ENCODE measurements around the gene NUDT21.

Gene NUDT21

DNA sequence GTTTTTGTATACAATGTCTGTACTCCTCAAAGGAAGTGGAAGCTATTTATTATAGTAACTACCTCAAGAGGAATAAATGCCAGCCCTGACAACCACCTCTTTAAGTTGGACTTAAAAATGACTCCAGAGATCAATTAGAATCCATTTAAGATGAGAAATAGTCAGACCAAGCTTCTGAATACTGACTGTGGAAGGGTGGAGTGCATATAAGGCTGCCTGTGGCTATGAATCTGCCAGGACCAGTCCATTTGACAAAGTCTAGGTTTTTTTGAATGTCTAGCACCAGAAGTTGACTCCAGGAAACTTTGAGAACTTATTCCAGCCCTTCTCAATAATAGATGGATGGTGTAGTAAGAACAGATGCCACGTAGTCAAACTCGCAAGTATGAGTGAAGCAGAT is 15.2 kb upstream of the NUDT21 start:
- no peak for DNase-seq (ENCODE audit: extremely low spot score)
- TF ChIP-seq SUZ12 (IDR thresholded peaks at IDR 0.05): no peak
- no peak for TF ChIP-seq CTBP1 (IDR thresholded peaks at IDR 0.05; ENCODE audit: borderline replicate concordance)
- TF ChIP-seq L3MBTL2 (conservative IDR thresholded peaks at IDR 0.05): no peak
- no peak for TF ChIP-seq FOXA1 (IDR thresholded peaks at IDR 0.05)
- TF ChIP-seq BHLHE40 (IDR thresholded peaks at IDR 0.05; ENCODE audit: borderline replicate concordance): no peak
- no peak for TF ChIP-seq TARDBP (IDR thresholded peaks at IDR 0.05)
- TF ChIP-seq ZNF384 (IDR thresholded peaks at IDR 0.05): no peak
- no peak for TF ChIP-seq SP1 (IDR thresholded peaks at IDR 0.05)
- no peak for TF ChIP-seq ARNT (IDR thresholded peaks at IDR 0.05)
- TF ChIP-seq LEF1 (IDR thresholded peaks at IDR 0.05; ENCODE audit: borderline replicate concordance): no peak
- no peak for TF ChIP-seq FOXM1 (IDR thresholded peaks at IDR 0.05; ENCODE audit: borderline replicate concordance)
- TF ChIP-seq, protein P1, sequence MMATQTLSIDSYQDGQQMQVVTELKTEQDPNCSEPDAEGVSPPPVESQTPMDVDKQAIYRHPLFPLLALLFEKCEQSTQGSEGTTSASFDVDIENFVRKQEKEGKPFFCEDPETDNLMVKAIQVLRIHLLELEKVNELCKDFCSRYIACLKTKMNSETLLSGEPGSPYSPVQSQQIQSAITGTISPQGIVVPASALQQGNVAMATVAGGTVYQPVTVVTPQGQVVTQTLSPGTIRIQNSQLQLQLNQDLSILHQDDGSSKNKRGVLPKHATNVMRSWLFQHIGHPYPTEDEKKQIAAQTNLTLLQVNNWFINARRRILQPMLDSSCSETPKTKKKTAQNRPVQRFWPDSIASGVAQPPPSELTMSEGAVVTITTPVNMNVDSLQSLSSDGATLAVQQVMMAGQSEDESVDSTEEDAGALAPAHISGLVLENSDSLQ (IDR thresholded peaks at IDR 0.05): no peak
- TF ChIP-seq ELF4 (IDR thresholded peaks at IDR 0.05): no peak
- no peak for TF ChIP-seq NFRKB (IDR thresholded peaks at IDR 0.05)
- no peak for TF ChIP-seq HDGF (IDR thresholded peaks at IDR 0.05; ENCODE audit: borderline replicate concordance)
- no peak for TF ChIP-seq FOXK2 (IDR thresholded peaks at IDR 0.05)
- ChIA-PET CTCF (no interaction called here), POLR2A (interaction anchor here (1.4 kb wide), 1 partner anchor 15 kb away, joined by 8 read pairs; the partner anchor contains the start of genes NUDT21 and OGFOD1)

DNA sequence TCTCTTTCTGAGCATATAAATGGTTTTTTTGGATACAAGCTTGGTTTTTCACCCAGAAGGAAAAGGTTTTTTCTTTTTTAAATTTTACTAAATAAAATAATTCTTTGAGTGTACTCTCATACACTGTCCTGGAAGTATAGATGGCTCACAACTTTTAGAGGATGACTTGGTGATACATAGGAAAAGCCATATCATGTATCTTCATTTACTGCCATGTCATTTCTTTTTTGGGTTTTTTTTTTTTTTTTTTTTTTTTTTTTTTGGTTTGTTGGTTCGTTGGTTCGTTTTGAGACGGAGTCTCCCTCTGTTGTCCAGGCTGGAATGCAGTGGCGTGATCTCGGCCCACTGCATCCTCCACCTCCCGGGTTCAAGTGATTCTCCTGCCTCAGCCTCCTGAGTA is 12.0 kb upstream of the NUDT21 start:
- TF ChIP-seq ELF4 (IDR thresholded peaks at IDR 0.05) (no peak), HDGF (IDR thresholded peaks at IDR 0.05; ENCODE audit: borderline replicate concordance) (no peak), FOXA1 (IDR thresholded peaks at IDR 0.05) (no peak), ZNF384 (IDR thresholded peaks at IDR 0.05) (no peak), TARDBP (IDR thresholded peaks at IDR 0.05) (no peak), FOXK2 (IDR thresholded peaks at IDR 0.05) (no peak), FOXM1 (IDR thresholded peaks at IDR 0.05; ENCODE audit: borderline replicate concordance) (no peak), CTBP1 (IDR thresholded peaks at IDR 0.05; ENCODE audit: borderline replicate concordance) (no peak), NFRKB (IDR thresholded peaks at IDR 0.05) (no peak), SUZ12 (IDR thresholded peaks at IDR 0.05) (no peak), L3MBTL2 (conservative IDR thresholded peaks at IDR 0.05) (no peak), BHLHE40 (IDR thresholded peaks at IDR 0.05; ENCODE audit: borderline replicate concordance) (no peak)
- TF ChIP-seq, protein P1 (IDR thresholded peaks at IDR 0.05): no peak
- DNase-seq (ENCODE audit: extremely low spot score): no peak
- CTCF ChIA-PET: no interaction called here
- POLR2A ChIA-PET: no interaction called here

DNA sequence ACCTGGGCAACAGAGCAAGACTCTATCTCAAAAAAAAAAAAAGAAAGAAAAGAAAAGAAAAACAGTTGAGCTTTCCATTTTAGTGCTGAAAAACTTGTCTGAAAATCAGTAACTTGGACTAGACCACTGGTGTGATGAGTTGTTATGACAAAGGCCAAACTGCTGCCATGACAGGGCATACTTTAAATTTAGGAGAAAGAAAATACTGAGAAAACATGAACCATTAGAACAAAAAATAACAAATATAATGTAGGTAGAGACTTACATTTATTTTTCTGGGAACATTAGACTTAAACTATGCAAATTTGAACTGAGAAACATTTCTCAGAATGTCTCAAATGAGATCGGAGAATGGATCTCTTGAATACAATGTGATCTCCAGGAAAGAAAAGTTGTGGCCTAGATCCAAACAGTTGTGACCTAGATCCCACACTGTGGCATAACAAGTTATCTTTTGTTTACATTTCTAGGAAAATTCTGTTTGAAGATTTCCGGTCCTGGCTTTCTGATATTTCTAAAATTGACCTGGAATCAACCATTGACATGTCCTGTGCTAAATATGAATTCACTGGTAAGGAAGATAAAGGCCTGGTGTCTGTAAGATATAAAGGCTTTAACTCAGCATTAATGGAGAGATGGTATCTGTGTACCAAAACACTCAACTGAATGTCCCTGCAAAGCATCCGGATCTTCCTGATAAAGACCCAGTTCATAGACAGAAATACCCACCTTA is 11.1 kb upstream of the NUDT21 start:
- TF ChIP-seq L3MBTL2 (conservative IDR thresholded peaks at IDR 0.05) (no peak), SP1 (IDR thresholded peaks at IDR 0.05) (no peak), SUZ12 (IDR thresholded peaks at IDR 0.05) (no peak), ELF4 (IDR thresholded peaks at IDR 0.05) (no peak), BHLHE40 (IDR thresholded peaks at IDR 0.05; ENCODE audit: borderline replicate concordance) (no peak), ZNF384 (IDR thresholded peaks at IDR 0.05) (no peak), FOXK2 (IDR thresholded peaks at IDR 0.05) (no peak), HDGF (IDR thresholded peaks at IDR 0.05; ENCODE audit: borderline replicate concordance) (no peak)
- ChIA-PET CTCF (no interaction called here), POLR2A (no interaction called here)
- no peak for DNase-seq (ENCODE audit: extremely low spot score)

DNA sequence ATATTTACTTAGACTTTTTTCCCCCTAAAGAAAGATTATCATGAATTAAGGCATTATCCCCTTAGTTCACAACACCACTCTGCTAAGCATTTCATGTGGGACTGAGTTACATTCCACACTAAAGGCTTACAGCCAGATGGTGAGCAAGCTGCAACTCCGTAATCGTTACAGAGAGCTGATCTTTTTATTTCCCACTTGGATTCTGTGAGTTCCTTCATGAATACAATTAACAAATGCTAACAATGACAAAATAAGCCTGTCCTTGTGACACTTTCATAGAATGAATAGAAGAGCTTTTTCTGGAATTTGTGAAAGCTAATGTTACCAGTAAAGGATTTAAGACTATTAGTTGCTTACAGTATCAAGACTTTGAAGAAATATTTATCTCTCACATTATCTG is 9.0 kb upstream of the NUDT21 start:
- CTCF ChIA-PET: no interaction called here
- TF ChIP-seq TARDBP (IDR thresholded peaks at IDR 0.05) (no peak), ARNT (IDR thresholded peaks at IDR 0.05) (no peak), FOXM1 (IDR thresholded peaks at IDR 0.05; ENCODE audit: borderline replicate concordance) (no peak), ELF4 (IDR thresholded peaks at IDR 0.05) (no peak), LEF1 (IDR thresholded peaks at IDR 0.05; ENCODE audit: borderline replicate concordance) (no peak), FOXA1 (IDR thresholded peaks at IDR 0.05) (no peak), ZNF384 (IDR thresholded peaks at IDR 0.05) (no peak)
- DNase-seq (ENCODE audit: extremely low spot score): no peak
- POLR2A ChIA-PET: interaction anchor here (1.7 kb wide), 1 partner anchor 9 kb away, joined by 9 read pairs; the partner anchor contains the start of genes NUDT21 and OGFOD1

DNA sequence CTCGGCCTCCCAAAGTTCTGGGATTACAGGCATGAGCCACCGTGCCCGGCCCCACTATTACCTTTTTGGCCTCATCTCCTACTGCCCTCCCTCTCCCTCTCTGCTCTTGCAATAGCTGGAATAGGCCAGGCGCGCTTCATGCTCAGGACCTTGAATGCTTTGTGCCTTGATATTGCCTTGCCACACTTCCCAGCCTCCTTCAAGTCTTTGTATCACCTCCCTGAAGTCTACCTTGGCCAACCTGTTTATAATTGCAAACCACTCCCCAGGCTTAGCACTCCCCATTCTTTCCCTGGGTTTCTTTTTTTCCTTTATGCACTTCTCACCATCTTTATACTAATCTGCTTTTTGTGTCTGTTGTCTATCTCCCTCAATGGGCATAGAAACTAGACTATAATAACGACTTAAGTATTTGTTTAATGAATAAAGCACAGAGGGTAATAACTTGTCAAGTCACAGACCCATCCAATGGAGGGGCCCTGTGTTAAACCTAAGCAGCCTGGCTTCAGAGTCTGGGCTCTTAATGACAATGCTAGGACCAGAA is 6.9 kb upstream of the NUDT21 start:
- ChIA-PET CTCF (no interaction called here), POLR2A (no interaction called here)
- no peak for DNase-seq (ENCODE audit: extremely low spot score)
- TF ChIP-seq, protein P1 (IDR thresholded peaks at IDR 0.05): no peak
- no peak for TF ChIP-seq ELF4 (IDR thresholded peaks at IDR 0.05)
- TF ChIP-seq FOXA1 (IDR thresholded peaks at IDR 0.05): no peak
- no peak for TF ChIP-seq L3MBTL2 (conservative IDR thresholded peaks at IDR 0.05)
- TF ChIP-seq CTBP1 (IDR thresholded peaks at IDR 0.05; ENCODE audit: borderline replicate concordance): no peak
- TF ChIP-seq SP1 (IDR thresholded peaks at IDR 0.05): no peak
- no peak for TF ChIP-seq ARNT (IDR thresholded peaks at IDR 0.05)
- TF ChIP-seq ZNF384 (IDR thresholded peaks at IDR 0.05): no peak
- TF ChIP-seq FOXK2 (IDR thresholded peaks at IDR 0.05): no peak
- no peak for TF ChIP-seq HDGF (IDR thresholded peaks at IDR 0.05; ENCODE audit: borderline replicate concordance)
- no peak for TF ChIP-seq NFRKB (IDR thresholded peaks at IDR 0.05)
- TF ChIP-seq TARDBP (IDR thresholded peaks at IDR 0.05): no peak
- no peak for TF ChIP-seq SUZ12 (IDR thresholded peaks at IDR 0.05)
- TF ChIP-seq LEF1 (IDR thresholded peaks at IDR 0.05; ENCODE audit: borderline replicate concordance): no peak
- no peak for TF ChIP-seq FOXM1 (IDR thresholded peaks at IDR 0.05; ENCODE audit: borderline replicate concordance)
- no peak for TF ChIP-seq BHLHE40 (IDR thresholded peaks at IDR 0.05; ENCODE audit: borderline replicate concordance)

Measured in HEK293T (cell line).